ENCODE data around the gene USP7.
"Not testable (repeated sequence)": the region's sequence is repeated elsewhere in the genome, so short reads cannot be mapped to it uniquely, and the experiment has no call there.

Gene USP7

GRCh38 chr16:8923199-8923598 lies 40.5 kb downstream of the USP7 start:
- DNase-seq: no peak

- no peak for DNase-seq
Measured at GRCh38 chr16:8921347-8921984, 42.2 kb downstream of the USP7 start.

- DNase-seq: no peak
Measured at GRCh38 chr16:8920645-8921346, 42.9 kb downstream of the USP7 start.

GRCh38 chr16:8919934-8920462 lies 43.7 kb downstream of the USP7 start:
- DNase-seq: no peak

- DNase-seq: no peak
Measured at GRCh38 chr16:8919089-8919933, 44.4 kb downstream of the USP7 start.

GRCh38 chr16:8917336-8917735 lies 46.4 kb downstream of the USP7 start:
- not testable (repeated sequence) for DNase-seq

GRCh38 chr16:8916541-8917225 lies 47.0 kb downstream of the USP7 start:
- DNase-seq: no peak

GRCh38 chr16:8915722-8916301 lies 47.9 kb downstream of the USP7 start:
- DNase-seq: no peak

GRCh38 chr16:8914098-8914497 lies 49.6 kb downstream of the USP7 start:
- DNase-seq: no peak

GRCh38 chr16:8912793-8913192 lies 50.9 kb downstream of the USP7 start:
- DNase-seq: no peak

GRCh38 chr16:8910811-8911210 lies 52.9 kb downstream of the USP7 start:
- no peak for DNase-seq

GRCh38 chr16:8908810-8909468 lies 54.8 kb downstream of the USP7 start:
- no peak for DNase-seq

GRCh38 chr16:8907096-8907495 lies 56.6 kb downstream of the USP7 start:
- no peak for DNase-seq

GRCh38 chr16:8905795-8906591 lies 57.7 kb downstream of the USP7 start:
- no peak for DNase-seq

- DNase-seq: no peak
Measured at GRCh38 chr16:8905168-8905762, 58.4 kb downstream of the USP7 start.

GRCh38 chr16:8904018-8904430 lies 59.7 kb downstream of the USP7 start:
- DNase-seq: no peak

GRCh38 chr16:8903004-8903403 lies 60.7 kb downstream of the USP7 start:
- DNase-seq: no peak

- no peak for DNase-seq
Measured at GRCh38 chr16:8901320-8901861, 62.3 kb downstream of the USP7 start.

GRCh38 chr16:8900343-8900742 lies 63.4 kb downstream of the USP7 start:
- no peak for DNase-seq

GRCh38 chr16:8899709-8900317 lies 63.9 kb downstream of the USP7 start:
- DNase-seq: no peak

All from T-helper 9 cell (primary cell).